HT1080 (cell line): ENCODE measurements around the gene RAB11FIP3. TPM values are rescaled to one million over a fixed set of nuclear protein-coding genes. Genes with fewer than 3 reads are reported as not detected.
A peak's percentile ranks its signal among the peaks of the same experiment; 100 is the strongest.
"Not testable (repeated sequence)": the region's sequence is repeated elsewhere in the genome, so short reads cannot be mapped to it uniquely, and the experiment has no call there.

Source experiments
- DNase-seq: peaks from one replicate; pipeline ENCODE4 v3.0.0-alpha.2; 2015; ENCODE audit warnings: low read depth
- polyA plus RNA-seq, 2 experiments: library from polyadenylated mRNA; depleted of rRNA; stranded (reverse); fragments of >200 nt; gene quantifications; 2 replicates each; pipeline ENCODE4 v1.2.3, GENCODE V29; 2015
- total RNA-seq: library from RNA; depleted of rRNA; stranded (reverse); fragments of >200 nt; shearing (Covaris generic); gene quantifications from 2 replicates; pipeline ENCODE4 v1.2.3, GENCODE V29; 2014; rRNA removed

The RAB11FIP3 gene
- total RNA-seq = 21.3 and 27.9 TPM in 2 replicates
- polyA plus RNA-seq (2015; cell fraction: cytosol; rRNA removed) = 14.5 and 15.3 TPM in 2 replicates
- 25.2 and 31.1 TPM in 2 replicates for polyA plus RNA-seq (2015; cell fraction: nucleus; rRNA removed)

- DNase-seq = peak; percentile 87
Measured at GRCh38 chr16:425082-425718, at the start of gene RAB11FIP3. Gene RAB11FIP3 (plus strand): TSS chr16:425649. CDS start chr16:426007, 358 bp downstream.

- DNase-seq = no peak
Measured at GRCh38 chr16:375927-376816, 49.3 kb upstream of the RAB11FIP3 start.

GRCh38 chr16:376817-377418 is 48.5 kb upstream of the RAB11FIP3 start:
- no peak for DNase-seq

GRCh38 chr16:377419-377951 is 48.0 kb upstream of the RAB11FIP3 start:
- no peak for DNase-seq

GRCh38 chr16:378113-378820 is 47.2 kb upstream of the RAB11FIP3 start:
- not testable (repeated sequence) for DNase-seq

GRCh38 chr16:378821-379182 is 46.6 kb upstream of the RAB11FIP3 start:
- DNase-seq = no peak

GRCh38 chr16:379183-379960 is 46.1 kb upstream of the RAB11FIP3 start:
- no peak for DNase-seq

- no peak for DNase-seq
Measured at GRCh38 chr16:379961-380761, 45.3 kb upstream of the RAB11FIP3 start.

- DNase-seq = no peak
Measured at GRCh38 chr16:380762-381011, 44.8 kb upstream of the RAB11FIP3 start.

- no peak for DNase-seq
Measured at GRCh38 chr16:381012-381788, 44.2 kb upstream of the RAB11FIP3 start.

GRCh38 chr16:381789-382717 is 43.4 kb upstream of the RAB11FIP3 start, which contains the start of gene PGAP6:
Gene PGAP6 (minus strand): TSS chr16:381978. CDS start chr16:381821, 157 bp downstream.
- DNase-seq = no peak

- no peak for DNase-seq
Measured at GRCh38 chr16:383326-384051, 42.0 kb upstream of the RAB11FIP3 start.

- no peak for DNase-seq
Measured at GRCh38 chr16:386641-387156, 38.8 kb upstream of the RAB11FIP3 start.

GRCh38 chr16:387761-388666 is 37.4 kb upstream of the RAB11FIP3 start:
- DNase-seq = not testable (repeated sequence)

- no peak for DNase-seq
Measured at GRCh38 chr16:389352-389751, 36.1 kb upstream of the RAB11FIP3 start.

GRCh38 chr16:391885-392335 is 33.5 kb upstream of the RAB11FIP3 start:
- DNase-seq = peak; percentile 95
